HepG2 (cell line): ENCODE results near the gene PSMG4. TPM values are rescaled to one million over a fixed set of nuclear protein-coding genes. Genes with fewer than 3 reads are reported as not detected.

Experiments
- ATAC-seq: fragments of 200-7000 bp; cut with Tn5 transposase; 3 replicates; pipeline ENCODE4 v1.9.1; 2020; ENCODE audit warnings: mild to moderate bottlenecking, moderate library complexity
- BruUV-seq: library from RNA; stranded (reverse); fragments of 400-500 nt; replicated peaks from 2 replicates; lab custom pipeline; 2021; lab: Mats Ljungman, UMichigan
- CTCF ChIA-PET: fragments of 300-600 bp; formaldehyde crosslinking; extraction: SDS; loops from one replicate; lab custom pipeline; 2021; ENCODE audit warnings: low total read pairs, inconsistent platforms, low intra/inter-chr PET ratio; lab: Yijun Ruan, JAX
- POLR2A ChIA-PET: fragments of 350-600 bp; sonication (Branson Sonifier 250); formaldehyde crosslinking; loops from one replicate; lab custom pipeline; 2020; ENCODE audit warnings: antibody characterized with exemption, inconsistent platforms; lab: Yijun Ruan, JAX
- DNase-seq: peaks from one replicate; pipeline ENCODE4 v3.0.0-alpha.2; 2015; ENCODE audit warnings: low spot score
- FAIRE-seq: peaks from 3 replicates; lab custom pipeline; 2011; peaks lifted over from hg19 to GRCh38; lab: Jason Lieb, UNC
- H2AFZ ChIP-seq: one replicate; pipeline ENCODE4 v1.6.1; 2011; ENCODE audit warnings: low read length, inconsistent platforms
- H3K27ac ChIP-seq: fragments of 300-600 bp; 3 replicates; pipeline ENCODE4 v1.8.0; 2011; ENCODE audit warnings: mixed run types, mild to moderate bottlenecking, mixed read lengths, low read length, inconsistent platforms; ENCODE audit not compliant: insufficient read depth; ENCODE audit errors: extremely low read length
- H3K27me3 ChIP-seq, 2 experiments: fragments of 200-600 bp in 1 of 2; 2 replicates in 1 of 2; 3 replicates in 1 of 2; pipeline versions ENCODE4 v1.6.0 to v1.8.0; 2011; ENCODE audit warnings: low read length in 2 of 2, mild to moderate bottlenecking in 2 of 2, moderate library complexity in 2 of 2, inconsistent platforms in 1 of 2; ENCODE audit not compliant: insufficient read depth in 2 of 2, control insufficient read depth in 1 of 2
- H3K36me3 ChIP-seq, 2 experiments: fragments of 200-600 bp in 1 of 2; replicated peaks in 1 of 2; 2 replicates in 1 of 2; 3 replicates in 1 of 2; pipeline versions ENCODE4 v1.5.1 to v1.8.0; 2011; ENCODE audit warnings: low read length in 2 of 2, inconsistent platforms in 1 of 2; ENCODE audit not compliant: insufficient read depth in 2 of 2, control insufficient read depth in 1 of 2
- H3K4me1 ChIP-seq: 2 replicates; pipeline ENCODE4 v1.5.1; 2012; ENCODE audit warnings: low read length, inconsistent platforms; ENCODE audit not compliant: insufficient read depth
- H3K4me2 ChIP-seq: 2 replicates; pipeline ENCODE4 v1.6.0; 2011; ENCODE audit warnings: low read depth, low read length, inconsistent platforms
- H3K4me3 ChIP-seq, 3 experiments: fragments of 200-600 bp in 1 of 3; sonication (generic), shearing (Covaris generic) in 1 of 3; replicated peaks in 1 of 3; 2 replicates each; pipeline ENCODE4 v1.5.1; 2011 to 2016; ENCODE audit warnings: low read length in 3 of 3, inconsistent platforms in 2 of 3, low read depth in 2 of 3, mild to moderate bottlenecking in 2 of 3, control low read depth in 1 of 3, mixed read lengths in 1 of 3; ENCODE audit not compliant: insufficient read depth in 1 of 3
- H3K79me2 ChIP-seq: one replicate; pipeline ENCODE4 v1.6.1; 2011; ENCODE audit warnings: low read length, inconsistent platforms; ENCODE audit not compliant: insufficient read depth
- H3K9ac ChIP-seq: 2 replicates; pipeline ENCODE4 v1.6.0; 2011; ENCODE audit warnings: mild to moderate bottlenecking, low read depth, low read length, inconsistent platforms; ENCODE audit not compliant: insufficient read depth
- H3K9me3 ChIP-seq: 2 replicates; pipeline ENCODE4 v1.5.1; 2012; ENCODE audit warnings: mild to moderate bottlenecking, low read length
- H4K20me1 ChIP-seq: 2 replicates; pipeline ENCODE4 v1.6.0; 2011; ENCODE audit warnings: inconsistent platforms, mild to moderate bottlenecking, low read length, moderate library complexity; ENCODE audit not compliant: insufficient read depth
- KDM2A ChIP-seq: sonication (generic); formaldehyde crosslinking; IDR thresholded peaks from 2 replicates; pipeline ENCODE4 v1.4.0; 2020; ENCODE audit warnings: low read depth, missing genetic modification reagents, borderline replicate concordance
- NCOA5 ChIP-seq: sonication (generic); formaldehyde crosslinking; IDR thresholded peaks from 2 replicates; pipeline ENCODE4 v1.4.0; 2020; ENCODE audit warnings: missing genetic modification reagents
- ZNF124 ChIP-seq: sonication (generic); formaldehyde crosslinking; IDR thresholded peaks from 2 replicates; pipeline ENCODE4 v1.4.0; 2020; ENCODE audit warnings: missing genetic modification reagents
- ZNF609 ChIP-seq: sonication (generic); formaldehyde crosslinking; IDR thresholded peaks from 2 replicates; pipeline ENCODE4 v1.4.0; 2020; ENCODE audit warnings: mild to moderate bottlenecking, missing genetic modification reagents, borderline replicate concordance
- ZNF687 ChIP-seq: sonication (generic); formaldehyde crosslinking; IDR thresholded peaks from 2 replicates; pipeline ENCODE4 v1.5.1; 2020; ENCODE audit warnings: mild to moderate bottlenecking, missing genetic modification reagents, moderate library complexity
- ZNF737 ChIP-seq: sonication (generic); formaldehyde crosslinking; IDR thresholded peaks from 2 replicates; pipeline ENCODE4 v1.5.0; 2020; ENCODE audit warnings: missing genetic modification reagents, mild to moderate bottlenecking, borderline replicate concordance
- WGBS: methylation state at CpG from one replicate; pipeline ENCODE4 v1.1.6; 2017; ENCODE audit warnings: low lambda C conversion rate; 5-methylcytosine and 5-hydroxymethylcytosine counted together
- in situ Hi-C: cut with HindIII; loops from 2 replicates; pipeline ENCODE4 v1.10.0; 2017; ENCODE audit warnings: low pct_unique_long_range_greater_than_20kb; ENCODE audit not compliant: extremely low pct_ligation_motif_present
- intact Hi-C: fragments of 100-400 bp; cut with micrococcal nuclease; formaldehyde crosslinking; loops from one replicate; pipeline ENCODE4 v1.10.0; 2022; ENCODE audit not compliant: unreplicated experiment
- polyA plus RNA-seq, 8 experiments: library from polyadenylated mRNA; depleted of rRNA in 3 of 8; stranded (reverse) in 7 of 8; unstranded in 1 of 8; fragments of >200 nt; fragmentation: Illumina TruSeq in 4 of 8; extraction: Trizol in 4 of 8; gene quantifications; 2 replicates each; pipeline versions ENCODE4 v1.2.1 to v1.2.3, GENCODE V29; 2011 to 2016; ENCODE audit warnings: low read depth in 4 of 8, missing spikeins in 1 of 8, mixed read lengths in 1 of 8; ENCODE audit not compliant: insufficient read depth in 1 of 8
- total RNA-seq, 5 experiments: library from RNA; depleted of rRNA; stranded (reverse); fragments of >200 nt; fragmentation: Illumina TruSeq; extraction: Trizol; gene quantifications; 2 replicates each; pipeline ENCODE4 v1.2.3, GENCODE V29; 2016; ENCODE audit warnings: low read depth in 1 of 5

PSMG4 gene
- total and polyA plus RNA-seq, 2 of the 13 experiments (the other 11 are each of a cell fraction or from before 2014, with no cell fraction given), result 28.5 to 32.8 TPM

- CTCF ChIA-PET, result no interaction called here
- POLR2A ChIA-PET, result no interaction called here
- no TSS peak for BruUV-seq
- no peak for DNase-seq
- H4K20me1 ChIP-seq, result no peaks in the 10 kb centered on the region
- ATAC-seq, result no peak
- H2AFZ ChIP-seq, result no peak overlapping the region
- peaks cover 11% of the 10 kb centered on the region for H3K4me1 ChIP-seq
- TF ChIP-seq ZNF737 (CRISPR knock-in tag) (no peak), KDM2A (CRISPR knock-in tag) (no peak)
- H3K79me2 ChIP-seq, result no peaks in the 10 kb centered on the region
- no peak overlapping the region for H3K4me3 ChIP-seq
- no peaks in the 10 kb centered on the region for H3K9me3 ChIP-seq
- H3K36me3 ChIP-seq, result peaks cover 52 to 90% of the 10 kb centered on the region in 2 experiments
- intact Hi-C loops (loop anchor here (5.0 kb wide), 1 partner anchor 1568 kb away; no protein-coding TSS in a partner anchor), in situ Hi-C loops (loop anchor here (25.0 kb wide), 1 partner anchor 693 kb away; no protein-coding TSS in a partner anchor)
- 95% methylated on average over 8 of the region's 8 CpGs for WGBS
- no peak overlapping the region for H3K27ac ChIP-seq
- no peak overlapping the region for H3K9ac ChIP-seq
- H3K4me2 ChIP-seq, result no peak overlapping the region
- FAIRE-seq, result no peak
- H3K27me3 ChIP-seq, result no peaks in the 10 kb centered on the region
Measured at GRCh38 chr6:3294396-3294795, 35.6 kb downstream of the PSMG4 start.

- H3K79me2 ChIP-seq, result no peaks in the 10 kb centered on the region
- POLR2A ChIA-PET, result no interaction called here
- CTCF ChIA-PET, result no interaction called here
- no peaks in the 10 kb centered on the region for H3K27me3 ChIP-seq
- DNase-seq (peak; percentile 25), FAIRE-seq (no peak), ATAC-seq (peak; percentile 72)
- intact Hi-C loops, result loop anchor here (1.0 to 5.0 kb wide), 3 partner anchors 157 to 1567 kb away; no protein-coding TSS in a partner anchor
- no peak overlapping the region for H3K9ac ChIP-seq
- H3K4me2 ChIP-seq, result no peak overlapping the region
- no peak overlapping the region for H2AFZ ChIP-seq
- H3K9me3 ChIP-seq, result no peaks in the 10 kb centered on the region
- H3K4me1 ChIP-seq, result peaks cover 11% of the 10 kb centered on the region
- in situ Hi-C loops, result loop anchor here (25.0 kb wide), 1 partner anchor 692 kb away; no protein-coding TSS in a partner anchor
- 94% methylated on average over 29 of the region's 29 CpGs for WGBS
- BruUV-seq, result no TSS peak
- H4K20me1 ChIP-seq, result no peaks in the 10 kb centered on the region
- no peak overlapping the region for H3K27ac ChIP-seq
- peaks cover 48 to 83% of the 10 kb centered on the region in 2 experiments for H3K36me3 ChIP-seq
- no peak overlapping the region for H3K4me3 ChIP-seq
- no peak for TF ChIP-seq NCOA5 (CRISPR knock-in tag)
- peak; percentile 41; the same call in 1 of the 2 replicates for TF ChIP-seq ZNF687
- no peak for TF ChIP-seq ZNF609 (CRISPR knock-in tag)
- no peak for TF ChIP-seq ZNF124 (CRISPR knock-in tag)
Measured at GRCh38 chr6:3294921-3295871, 36.4 kb downstream of the PSMG4 start.
